HepG2 (cell line): ENCODE measurements around the gene DPYD.

Experiments
- BHLHE40 ChIP-seq: IDR thresholded peaks from 2 replicates; pipeline ENCODE4 v1.6.1; 2011; ENCODE audit warnings: low read length, improper control_type of control experiment
- CBX2 ChIP-seq, 2 experiments: fragments of 200-600 bp in 1 of 2; sonication (generic); formaldehyde crosslinking in 1 of 2; IDR thresholded peaks; 2 replicates each; pipeline versions ENCODE4 v1.7.0 to v1.8.1; 2018 to 2022; ENCODE audit warnings: low read depth in 2 of 2, low read length in 1 of 2, mild to moderate bottlenecking in 1 of 2, missing genetic modification reagents in 1 of 2
- CREB1 ChIP-seq, 2 experiments: fragments of 450-650 bp in 1 of 2; IDR thresholded peaks; 2 replicates each; pipeline ENCODE4 v1.6.1; 2016 to 2017; ENCODE audit warnings: control low read depth in 1 of 2, mild to moderate bottlenecking in 1 of 2, missing compliant biosample characterization in 1 of 2, missing genetic modification characterization in 1 of 2
- GZF1 ChIP-seq: sonication (generic); formaldehyde crosslinking; IDR thresholded peaks from 2 replicates; pipeline ENCODE4 v1.5.1; 2020; ENCODE audit warnings: mild to moderate bottlenecking, missing genetic modification reagents
- HNF4A ChIP-seq: sonication (generic); formaldehyde crosslinking; IDR thresholded peaks from 2 replicates; pipeline ENCODE4 v1.4.0; 2020; ENCODE audit warnings: missing genetic modification reagents
- JUND ChIP-seq: sonication (generic); formaldehyde crosslinking; IDR thresholded peaks from 2 replicates; pipeline ENCODE4 v1.8.0; 2022; ENCODE audit warnings: mild to moderate bottlenecking, missing genetic modification reagents
- MYNN ChIP-seq: sonication (generic); formaldehyde crosslinking; IDR thresholded peaks from 2 replicates; pipeline ENCODE4 v1.4.0; 2020; ENCODE audit warnings: mild to moderate bottlenecking, low read depth, missing genetic modification reagents
- TAF1 ChIP-seq: sonication (generic); formaldehyde crosslinking; IDR thresholded peaks from 2 replicates; pipeline ENCODE4 v1.4.0; 2020; ENCODE audit warnings: missing genetic modification reagents
- ZC3H13 ChIP-seq: sonication (generic); formaldehyde crosslinking; IDR thresholded peaks from 2 replicates; pipeline ENCODE4 v1.8.1; 2023; ENCODE audit warnings: mild to moderate bottlenecking, missing genetic modification reagents, moderate library complexity
- ZFP90 ChIP-seq: sonication (generic); formaldehyde crosslinking; IDR thresholded peaks from 2 replicates; pipeline ENCODE4 v1.8.0; 2022; ENCODE audit warnings: missing genetic modification reagents, mild to moderate bottlenecking, inconsistent platforms, borderline replicate concordance
- ZNF629 ChIP-seq: sonication (generic); formaldehyde crosslinking; conservative IDR thresholded peaks from 2 replicates; pipeline ENCODE4 v1.5.0; 2020; ENCODE audit warnings: missing genetic modification reagents
- ZNF660 ChIP-seq: sonication (generic); formaldehyde crosslinking; IDR thresholded peaks from 2 replicates; pipeline ENCODE4 v1.5.1; 2020; ENCODE audit warnings: mild to moderate bottlenecking, low read depth, missing genetic modification reagents, borderline replicate concordance
- TF ChIP-seq, protein P1 (sequence below): sonication (generic); formaldehyde crosslinking; IDR thresholded peaks from 2 replicates; pipeline ENCODE4 v1.5.0; 2020; ENCODE audit warnings: mild to moderate bottlenecking, missing genetic modification reagents, moderate library complexity

DNA sequence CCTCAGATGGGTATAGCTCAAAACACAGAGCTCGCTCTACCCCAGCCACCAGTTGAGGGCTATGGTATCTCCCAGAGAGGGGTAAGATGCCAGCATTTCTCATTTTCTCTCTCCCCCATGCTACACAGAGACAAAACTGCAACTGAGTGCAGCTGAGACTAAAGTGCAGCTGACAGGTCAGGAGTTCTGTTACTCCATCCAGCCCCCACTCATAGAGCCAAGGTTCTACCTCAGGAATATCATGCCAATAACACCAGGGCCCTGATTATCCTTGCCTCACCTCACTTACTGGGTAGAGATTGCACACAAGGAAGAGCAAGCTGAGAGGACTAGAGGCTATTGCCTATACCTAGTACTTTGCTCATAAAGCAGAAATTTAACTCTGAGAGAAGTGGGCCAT lies 34.6 kb downstream of the DPYD start:
- no peak for TF ChIP-seq MYNN
- TF ChIP-seq, protein P1, sequence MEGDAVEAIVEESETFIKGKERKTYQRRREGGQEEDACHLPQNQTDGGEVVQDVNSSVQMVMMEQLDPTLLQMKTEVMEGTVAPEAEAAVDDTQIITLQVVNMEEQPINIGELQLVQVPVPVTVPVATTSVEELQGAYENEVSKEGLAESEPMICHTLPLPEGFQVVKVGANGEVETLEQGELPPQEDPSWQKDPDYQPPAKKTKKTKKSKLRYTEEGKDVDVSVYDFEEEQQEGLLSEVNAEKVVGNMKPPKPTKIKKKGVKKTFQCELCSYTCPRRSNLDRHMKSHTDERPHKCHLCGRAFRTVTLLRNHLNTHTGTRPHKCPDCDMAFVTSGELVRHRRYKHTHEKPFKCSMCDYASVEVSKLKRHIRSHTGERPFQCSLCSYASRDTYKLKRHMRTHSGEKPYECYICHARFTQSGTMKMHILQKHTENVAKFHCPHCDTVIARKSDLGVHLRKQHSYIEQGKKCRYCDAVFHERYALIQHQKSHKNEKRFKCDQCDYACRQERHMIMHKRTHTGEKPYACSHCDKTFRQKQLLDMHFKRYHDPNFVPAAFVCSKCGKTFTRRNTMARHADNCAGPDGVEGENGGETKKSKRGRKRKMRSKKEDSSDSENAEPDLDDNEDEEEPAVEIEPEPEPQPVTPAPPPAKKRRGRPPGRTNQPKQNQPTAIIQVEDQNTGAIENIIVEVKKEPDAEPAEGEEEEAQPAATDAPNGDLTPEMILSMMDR (CRISPR knock-in tag) = no peak
- TF ChIP-seq TAF1 (CRISPR knock-in tag) = no peak
- no peak for TF ChIP-seq CREB1 (IDR thresholded peaks at IDR 0.05)
- TF ChIP-seq CREB1 (CRISPR knock-in tag; IDR thresholded peaks at IDR 0.05) = no peak
- TF ChIP-seq JUND (CRISPR knock-in tag) = no peak
- TF ChIP-seq ZNF660 (CRISPR knock-in tag) = no peak
- no peak for TF ChIP-seq GZF1 (CRISPR knock-in tag)
- no peak for TF ChIP-seq HNF4A (CRISPR knock-in tag)
- no peak for TF ChIP-seq ZFP90 (CRISPR knock-in tag)
- no peak for TF ChIP-seq ZC3H13 (CRISPR knock-in tag)
- no peak for TF ChIP-seq CBX2 (IDR thresholded peaks at IDR 0.05; ENCODE audit: low read depth, low read length)
- no peak for TF ChIP-seq CBX2 (CRISPR knock-in tag; IDR thresholded peaks at IDR 0.05; ENCODE audit: low read depth)
- TF ChIP-seq BHLHE40 = no peak
- TF ChIP-seq ZNF629 (CRISPR knock-in tag) = no peak
